ENCODE results near the gene WNT2. TPM values are rescaled to one million over a fixed set of nuclear protein-coding genes. Genes with fewer than 3 reads are reported as not detected.

Gene WNT2
- total and polyA plus RNA-seq, 3 experiments from 2014 or later, result not detected

DNA sequence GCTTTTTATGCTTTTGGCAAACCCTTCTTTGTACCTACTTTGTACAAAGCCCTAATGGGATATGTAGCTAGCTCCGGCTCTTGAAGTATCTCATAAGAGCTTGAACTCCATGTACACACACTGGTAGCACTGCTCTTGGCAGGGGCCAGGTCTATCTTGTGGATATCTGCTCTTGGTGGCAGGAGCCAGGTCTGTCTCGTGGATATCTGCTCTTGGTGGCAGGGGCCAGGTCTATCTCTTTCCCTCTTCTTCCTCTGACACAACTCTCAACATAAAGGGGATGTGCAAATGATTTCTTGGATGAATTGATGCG is 91.9 kb downstream of the WNT2 start:
- POLR2A ChIA-PET, result no interaction called here
- peaks cover 0 to 2% (median 0%) of the 10 kb centered on the region in 3 donors for H3K36me3 Mint-ChIP-seq
- CTCF ChIA-PET, result no interaction called here
- H3K4me3 Mint-ChIP-seq, result no peak overlapping the region
- no peak overlapping the region for H3K4me3 ChIP-seq (ENCODE audit: low read length)
- no peaks in the 10 kb centered on the region for H3K27me3 ChIP-seq (ENCODE audit: insufficient read depth, low read length, poor library complexity, severe bottlenecking)
- H3K27me3 Mint-ChIP-seq, result no peaks in the 10 kb centered on the region
- H3K9me3 ChIP-seq (ENCODE audit: low read length), result no peaks in the 10 kb centered on the region
- H3K27ac ChIP-seq (ENCODE audit: low read depth, low read length), result no peak overlapping the region
- H3K27ac Mint-ChIP-seq, result no peak overlapping the region
- no peaks in the 10 kb centered on the region for H3K36me3 ChIP-seq (ENCODE audit: insufficient read depth, low read length)
- H3K9me3 Mint-ChIP-seq, result peaks cover 0 to 7% (median 2%) of the 10 kb centered on the region in 5 donors
- no peaks in the 10 kb centered on the region for H3K4me1 Mint-ChIP-seq
- no peak for DNase-seq
- no peaks in the 10 kb centered on the region for H3K4me1 ChIP-seq (ENCODE audit: insufficient read depth, low read length)

DNA sequence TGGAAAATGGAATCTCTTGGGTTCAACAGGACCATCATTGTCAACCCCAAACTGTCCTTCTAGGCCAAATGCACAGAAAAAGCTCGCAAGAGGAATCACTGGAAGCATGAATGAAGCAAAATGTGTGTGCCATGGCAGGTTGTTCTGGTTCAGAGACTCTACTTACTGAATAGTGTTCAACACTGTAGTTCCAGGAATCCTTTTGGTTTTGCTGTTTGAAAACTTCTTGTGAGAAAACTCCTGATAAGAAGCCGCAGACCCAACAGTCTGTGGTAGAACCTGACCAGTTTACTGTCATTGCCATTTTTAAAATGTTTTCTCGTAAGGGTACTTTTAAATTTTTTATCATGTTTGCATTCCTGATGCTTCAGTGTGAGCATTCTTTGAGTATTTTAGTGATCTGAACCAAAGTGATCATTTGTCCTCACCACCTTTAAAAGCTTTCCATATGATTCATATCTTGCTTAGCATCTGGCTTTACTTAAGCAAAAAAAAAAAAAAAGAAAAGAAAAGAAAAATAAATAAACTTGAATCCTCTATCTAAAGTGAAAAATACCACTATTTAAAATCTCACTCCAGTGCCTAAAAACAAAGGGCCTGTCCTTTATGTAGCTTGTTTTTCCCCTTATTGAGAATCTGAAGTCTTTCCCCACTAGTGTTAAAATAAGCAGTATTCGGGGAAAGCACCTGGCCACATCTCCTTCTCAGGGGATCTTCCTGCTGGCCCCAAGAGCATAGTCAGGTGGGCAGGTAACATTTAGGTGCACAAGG is 92.4 kb downstream of the WNT2 start:
- CTCF ChIA-PET, result no interaction called here
- Histone ChIP-seq H3K4me3 (ENCODE audit: low read length) (no peak overlapping the region), H3K27ac (ENCODE audit: low read depth, low read length) (no peak overlapping the region), H3K27me3 (ENCODE audit: insufficient read depth, low read length, poor library complexity, severe bottlenecking) (no peaks in the 10 kb centered on the region), H3K36me3 (ENCODE audit: insufficient read depth, low read length) (no peaks in the 10 kb centered on the region), H3K4me1 (ENCODE audit: insufficient read depth, low read length) (no peaks in the 10 kb centered on the region), H3K9me3 (ENCODE audit: low read length) (no peaks in the 10 kb centered on the region)
- Mint-ChIP-seq H3K27ac (no peak overlapping the region), H3K4me3 (no peak overlapping the region), H3K27me3 (no peaks in the 10 kb centered on the region), H3K4me1 (no peaks in the 10 kb centered on the region), H3K36me3 (peaks cover 0 to 2% (median 0%) of the 10 kb centered on the region in 3 donors), H3K9me3 (peaks cover 0 to 7% (median 2%) of the 10 kb centered on the region in 5 donors)
- POLR2A ChIA-PET, result no interaction called here
- DNase-seq, result no peak

DNA sequence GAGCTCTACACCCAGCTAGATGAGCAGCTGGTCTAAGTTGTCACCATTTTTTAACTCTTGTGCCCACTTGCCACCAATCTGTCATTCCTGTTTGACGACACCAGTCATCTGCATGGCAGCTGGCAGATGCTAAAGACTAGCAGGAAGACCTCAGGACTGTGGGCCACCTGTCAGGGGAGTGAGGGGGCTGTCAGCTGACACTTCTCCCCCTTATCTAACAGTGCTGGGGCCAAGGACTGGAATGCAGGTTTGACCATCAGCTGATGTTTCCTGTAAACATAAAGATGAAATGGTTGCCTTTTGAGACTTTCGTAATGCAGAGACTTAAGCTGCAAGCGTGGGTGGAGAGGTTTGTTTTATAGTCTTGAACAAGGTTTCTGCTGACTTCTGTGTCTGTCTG is 93.5 kb downstream of the WNT2 start:
- Histone ChIP-seq H3K27me3 (ENCODE audit: insufficient read depth, low read length, poor library complexity, severe bottlenecking) (no peaks in the 10 kb centered on the region), H3K9me3 (ENCODE audit: low read length) (no peaks in the 10 kb centered on the region), H3K36me3 (ENCODE audit: insufficient read depth, low read length) (no peaks in the 10 kb centered on the region), H3K4me1 (ENCODE audit: insufficient read depth, low read length) (no peaks in the 10 kb centered on the region), H3K4me3 (ENCODE audit: low read length) (no peak overlapping the region), H3K27ac (ENCODE audit: low read depth, low read length) (no peak overlapping the region)
- no peak overlapping the region for H3K4me3 Mint-ChIP-seq
- DNase-seq, result no peak
- ChIA-PET CTCF (no interaction called here), POLR2A (no interaction called here)
- no peak overlapping the region for H3K27ac Mint-ChIP-seq
- no peaks in the 10 kb centered on the region for H3K27me3 Mint-ChIP-seq
- peaks cover 0 to 2% (median 0%) of the 10 kb centered on the region in 3 donors for H3K36me3 Mint-ChIP-seq
- no peaks in the 10 kb centered on the region for H3K4me1 Mint-ChIP-seq
- H3K9me3 Mint-ChIP-seq, result peaks cover 0 to 7% (median 2%) of the 10 kb centered on the region in 5 donors

DNA sequence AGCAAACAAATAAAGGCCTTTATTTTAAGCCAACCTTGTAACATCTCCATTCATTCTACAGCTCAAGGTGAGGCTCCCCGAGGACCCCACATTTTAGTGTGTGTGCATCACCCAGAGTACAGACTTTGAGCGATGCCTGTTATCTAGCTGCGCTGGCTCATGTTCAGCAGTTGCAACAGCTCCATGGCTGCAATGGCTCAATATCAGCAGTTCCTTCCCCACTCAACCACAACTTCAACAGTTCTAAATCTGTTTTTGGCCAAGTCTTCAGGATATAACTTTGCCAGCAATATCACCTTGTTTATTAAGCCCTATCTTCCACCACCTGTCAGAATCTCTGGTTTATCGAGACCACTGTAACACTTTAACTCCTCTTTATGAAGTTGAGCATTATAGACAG is 95.8 kb downstream of the WNT2 start:
- no peaks in the 10 kb centered on the region for H3K4me1 ChIP-seq (ENCODE audit: insufficient read depth, low read length)
- Mint-ChIP-seq H3K4me1 (no peaks in the 10 kb centered on the region), H3K9me3 (peaks cover 0 to 3% (median 0%) of the 10 kb centered on the region in 5 donors), H3K36me3 (peaks cover 6 to 12% (median 9%) of the 10 kb centered on the region in 3 donors), H3K4me3 (no peak overlapping the region), H3K27me3 (no peaks in the 10 kb centered on the region), H3K27ac (no peak overlapping the region)
- DNase-seq, result no peak
- H3K36me3 ChIP-seq (ENCODE audit: insufficient read depth, low read length), result no peaks in the 10 kb centered on the region
- H3K27ac ChIP-seq (ENCODE audit: low read depth, low read length), result no peak overlapping the region
- no peak overlapping the region for H3K4me3 ChIP-seq (ENCODE audit: low read length)
- ChIA-PET CTCF (no interaction called here), POLR2A (no interaction called here)
- H3K9me3 ChIP-seq (ENCODE audit: low read length), result no peaks in the 10 kb centered on the region
- H3K27me3 ChIP-seq (ENCODE audit: insufficient read depth, low read length, poor library complexity, severe bottlenecking), result no peaks in the 10 kb centered on the region

DNA sequence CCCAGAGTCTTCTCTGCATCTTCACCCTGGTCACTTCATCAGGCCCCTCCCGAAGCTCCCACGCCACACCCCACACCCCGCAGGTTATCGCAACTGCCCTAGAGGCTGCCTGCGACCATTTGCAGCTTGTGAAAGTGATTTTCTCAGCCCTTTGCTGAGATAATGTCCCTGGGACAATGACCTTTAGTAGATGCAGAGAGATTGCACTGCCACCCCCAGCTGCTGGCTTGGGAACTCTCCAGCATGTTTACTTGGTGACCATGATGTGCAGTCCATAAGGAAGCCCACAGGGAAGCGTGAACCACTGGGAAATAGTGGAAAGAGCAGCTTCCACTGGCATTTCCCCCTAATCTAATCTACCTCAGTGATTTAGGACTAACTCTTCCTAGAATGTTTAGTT is 97.3 kb downstream of the WNT2 start:
- Histone ChIP-seq H3K4me1 (ENCODE audit: insufficient read depth, low read length) (no peaks in the 10 kb centered on the region), H3K36me3 (ENCODE audit: insufficient read depth, low read length) (no peaks in the 10 kb centered on the region), H3K27me3 (ENCODE audit: insufficient read depth, low read length, poor library complexity, severe bottlenecking) (no peaks in the 10 kb centered on the region), H3K9me3 (ENCODE audit: low read length) (no peaks in the 10 kb centered on the region), H3K4me3 (ENCODE audit: low read length) (no peak overlapping the region), H3K27ac (ENCODE audit: low read depth, low read length) (no peak overlapping the region)
- DNase-seq, result no peak
- no peaks in the 10 kb centered on the region for H3K27me3 Mint-ChIP-seq
- H3K9me3 Mint-ChIP-seq, result no peaks in the 10 kb centered on the region
- CTCF ChIA-PET, result no interaction called here
- H3K36me3 Mint-ChIP-seq, result peaks cover 8 to 17% (median 11%) of the 10 kb centered on the region in 3 donors
- H3K27ac Mint-ChIP-seq, result no peak overlapping the region
- no peaks in the 10 kb centered on the region for H3K4me1 Mint-ChIP-seq
- POLR2A ChIA-PET, result no interaction called here
- no peak overlapping the region for H3K4me3 Mint-ChIP-seq

Other genes starting within 250 kb of the WNT2 start
- not detected for gene ASZ1, start 104.4 kb upstream of the WNT2 start, total RNA-seq
- not detected for gene ASZ1, start 104.4 kb upstream of the WNT2 start, polyA plus RNA-seq
- gene CFTR, start 157.0 kb upstream of the WNT2 start, total RNA-seq, result not detected
- gene CFTR, start 157.0 kb upstream of the WNT2 start, polyA plus RNA-seq, result not detected